Measurements from ENCODE around the gene CALML5.
"Not testable (repeated sequence)": the region's sequence is repeated elsewhere in the genome, so short reads cannot be mapped to it uniquely, and the experiment has no call there.

Gene CALML5

GRCh38 chr10:5479481-5480161 is 19.7 kb downstream of the CALML5 start:
- DNase-seq = no peak

- DNase-seq = no peak
Observed at GRCh38 chr10:5478694-5479305, 20.6 kb downstream of the CALML5 start.

DNA sequence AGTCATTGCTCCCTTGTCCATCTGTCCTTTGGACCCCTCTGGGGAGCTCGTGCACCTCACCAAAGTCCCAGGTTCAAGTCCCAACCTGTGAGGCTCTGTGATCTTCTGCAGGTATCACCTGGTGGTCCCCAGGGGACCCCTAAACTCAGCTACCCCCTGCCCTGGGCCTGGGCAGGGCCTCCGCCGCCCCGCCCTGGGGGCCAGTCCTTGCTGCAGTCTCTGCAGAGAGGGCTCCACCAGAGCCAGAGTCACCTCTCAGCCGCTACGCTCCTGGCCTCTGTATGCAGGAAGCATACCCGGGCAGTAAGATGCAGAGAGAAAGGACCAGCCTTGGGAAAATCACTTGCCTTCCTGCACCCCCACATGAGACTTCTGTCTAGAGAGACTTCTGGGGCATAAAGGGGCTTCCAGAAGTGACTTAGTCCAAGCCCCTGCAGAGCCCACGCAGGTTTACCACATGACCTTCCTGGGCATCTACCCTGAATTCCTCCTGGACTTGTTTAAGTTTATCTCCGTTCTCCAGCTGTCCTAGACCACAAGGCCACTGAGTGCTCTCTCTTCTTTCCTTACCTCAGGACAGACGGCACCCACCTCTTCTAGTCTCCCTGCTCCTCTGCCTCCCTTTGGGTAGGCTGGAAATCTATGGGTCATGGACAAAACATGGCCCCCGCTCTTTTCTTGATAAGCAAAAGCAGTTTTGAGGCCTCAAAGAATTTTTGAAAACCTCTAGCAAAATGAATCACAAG is 21.2 kb downstream of the CALML5 start:
- no peak for DNase-seq

DNA sequence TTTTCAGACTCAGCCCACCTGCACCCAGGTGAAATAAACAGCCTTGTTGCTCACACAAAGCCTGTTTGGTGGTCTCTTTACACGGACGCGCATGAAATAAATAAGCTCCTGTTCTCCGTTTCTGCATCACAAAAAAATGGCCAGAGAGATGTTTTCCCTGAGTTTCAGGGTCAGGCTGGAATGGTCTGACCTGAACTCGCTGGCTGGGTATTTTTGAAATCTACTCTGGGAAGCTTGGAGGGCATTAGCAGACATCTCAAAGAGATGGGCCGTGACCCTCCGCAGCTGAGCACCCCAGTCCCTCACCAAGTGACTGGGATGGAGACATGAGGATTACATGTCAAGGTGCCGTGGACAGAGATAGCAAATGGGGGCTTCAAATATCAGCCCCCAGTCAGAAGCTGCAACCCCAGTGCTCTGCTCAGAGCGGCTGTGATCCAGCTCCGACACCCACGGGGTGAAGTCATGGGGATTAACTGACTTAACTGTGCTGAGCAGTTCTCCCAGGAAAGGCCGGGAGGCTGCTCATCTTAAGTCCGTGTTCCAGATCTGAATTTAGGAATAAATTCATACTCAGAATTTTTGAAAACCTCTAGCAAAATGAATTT is 22.3 kb downstream of the CALML5 start:
- no peak for DNase-seq

DNA sequence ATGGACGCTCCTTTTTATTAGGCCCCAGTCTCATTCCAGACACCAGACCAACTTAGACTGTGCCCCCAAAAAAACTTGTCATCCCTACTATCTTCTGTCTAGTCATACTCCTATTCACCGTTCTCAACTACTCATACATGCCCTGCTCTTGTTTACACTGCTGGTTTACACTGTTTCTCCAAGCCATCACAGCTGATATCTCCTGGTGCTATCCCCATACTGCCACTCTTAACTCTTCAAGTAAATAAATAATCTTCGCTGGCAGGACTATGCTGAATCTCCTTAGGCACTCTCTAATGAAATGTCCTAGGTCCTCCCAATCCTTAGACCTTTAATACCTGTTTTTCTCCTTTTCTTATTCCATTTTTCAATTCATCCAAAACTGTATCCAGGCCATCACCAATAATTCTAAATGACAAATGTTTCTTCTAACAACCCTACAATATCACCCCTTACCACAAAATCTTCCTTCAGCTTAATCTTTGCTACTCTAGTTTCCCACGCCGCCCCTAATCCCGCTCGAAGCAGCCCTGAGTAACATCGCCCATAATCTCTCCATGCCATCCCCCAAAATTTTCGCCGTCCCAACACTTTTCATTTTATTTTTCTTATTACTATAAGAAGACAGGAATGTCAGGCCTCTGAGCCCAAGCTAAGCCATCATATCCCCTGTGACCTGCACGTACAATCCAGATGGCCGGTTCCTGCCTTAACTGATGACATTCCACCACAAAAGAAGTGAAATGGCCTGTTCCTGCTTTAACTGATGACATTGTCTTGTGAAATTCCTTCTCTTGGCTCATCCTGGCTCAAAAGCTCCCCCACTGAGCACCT is 23.2 kb downstream of the CALML5 start:
- DNase-seq = not testable (repeated sequence)

GRCh38 chr10:5475088-5475487 is 24.3 kb downstream of the CALML5 start:
- DNase-seq = not testable (repeated sequence)

DNA sequence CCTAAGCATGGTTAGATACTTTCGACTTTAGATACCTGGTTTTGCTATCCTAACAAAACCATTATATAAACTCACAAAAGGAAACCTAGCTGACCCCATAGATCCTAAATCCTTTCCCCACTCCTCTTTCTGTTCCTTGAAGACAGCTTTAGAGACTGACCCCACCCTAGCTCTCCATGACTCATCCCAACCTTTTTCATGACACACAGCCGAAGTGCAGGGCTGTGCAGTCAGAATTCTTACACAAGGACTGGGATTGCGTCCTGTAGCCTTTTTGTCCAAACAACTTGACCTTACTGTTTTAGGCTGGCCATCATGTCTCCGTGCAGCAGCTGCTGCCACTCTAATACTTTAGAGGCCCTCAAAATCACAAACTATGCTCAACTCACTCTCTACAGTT is 24.7 kb downstream of the CALML5 start:
- DNase-seq = not testable (repeated sequence)

GRCh38 chr10:5470062-5470751 is 29.2 kb downstream of the CALML5 start:
- no peak for DNase-seq

DNA sequence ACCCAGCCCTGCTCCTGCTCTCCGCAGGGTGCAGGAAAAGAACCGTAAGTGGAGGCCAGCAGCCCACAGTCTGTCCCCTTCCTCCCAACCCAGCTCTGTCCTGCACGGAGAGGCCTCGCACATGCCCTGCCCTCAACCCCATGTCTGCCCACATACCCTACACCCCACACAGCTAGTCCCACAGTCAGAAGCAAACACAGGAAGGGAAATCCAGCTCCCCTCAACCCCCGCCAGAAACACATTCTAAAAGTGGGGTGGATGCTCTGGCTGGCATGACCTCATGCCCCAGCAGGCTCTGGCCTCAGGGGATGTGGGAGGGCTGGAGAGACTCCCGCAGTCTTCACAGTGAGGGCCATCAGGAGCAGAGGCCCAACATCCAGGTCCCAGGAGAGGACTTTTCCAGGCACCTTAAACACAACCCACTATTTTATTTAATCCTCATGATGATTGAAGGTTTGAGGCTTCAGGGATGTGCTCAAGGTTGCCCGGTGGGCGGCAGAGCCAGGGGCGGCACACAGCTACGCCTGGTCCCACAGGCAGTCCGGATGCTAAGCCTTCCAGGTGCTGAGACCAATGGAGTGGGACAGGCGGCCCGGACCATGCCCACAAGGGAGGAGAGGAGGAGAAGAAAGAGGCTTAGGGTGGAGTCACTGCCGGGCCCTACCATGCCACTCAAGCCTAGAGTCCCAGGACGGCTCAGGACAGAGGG is 29.9 kb downstream of the CALML5 start:
- DNase-seq = no peak

DNA sequence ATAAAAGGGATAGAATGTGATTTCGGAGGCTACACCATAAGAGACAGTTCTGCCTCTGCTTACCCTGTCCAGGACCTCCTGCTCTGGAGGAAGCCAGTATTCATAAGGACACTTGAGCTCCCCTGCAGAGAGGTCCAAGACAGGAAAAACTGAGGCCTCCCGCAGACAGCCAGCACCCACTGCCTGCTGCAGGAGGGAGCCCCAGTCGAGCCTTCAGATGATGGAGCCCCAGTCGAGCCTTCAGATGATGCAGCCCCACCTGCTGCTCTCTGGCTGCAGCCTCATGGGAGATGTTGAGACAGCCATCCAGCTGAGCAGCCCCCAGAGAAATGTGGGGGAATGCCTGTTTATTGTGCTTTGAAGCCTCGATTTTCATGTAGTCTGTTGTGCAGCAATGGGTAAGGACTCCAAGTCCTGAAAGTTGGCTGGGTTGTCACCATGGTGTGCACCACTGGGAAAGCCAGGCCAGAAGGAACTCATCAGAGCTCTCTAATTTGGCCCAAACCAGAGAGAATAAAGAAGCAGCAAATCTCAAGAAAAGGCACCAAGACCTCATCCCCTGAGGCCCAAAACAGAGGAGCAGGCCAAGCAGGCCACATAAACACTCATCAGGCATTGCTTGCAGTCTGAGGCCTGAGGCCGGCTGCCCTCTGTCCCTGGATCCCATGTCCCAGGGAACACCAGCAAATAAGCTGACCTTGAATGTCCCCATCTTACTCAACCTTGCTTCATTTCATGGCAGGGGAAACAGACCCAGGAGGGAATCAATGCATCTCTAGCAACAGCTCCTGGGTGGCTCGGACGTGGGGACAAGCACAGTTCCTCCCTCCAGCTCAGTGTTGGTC is 30.9 kb downstream of the CALML5 start:
- no peak for DNase-seq

GRCh38 chr10:5467634-5468255 is 31.6 kb downstream of the CALML5 start:
- DNase-seq = no peak

DNA sequence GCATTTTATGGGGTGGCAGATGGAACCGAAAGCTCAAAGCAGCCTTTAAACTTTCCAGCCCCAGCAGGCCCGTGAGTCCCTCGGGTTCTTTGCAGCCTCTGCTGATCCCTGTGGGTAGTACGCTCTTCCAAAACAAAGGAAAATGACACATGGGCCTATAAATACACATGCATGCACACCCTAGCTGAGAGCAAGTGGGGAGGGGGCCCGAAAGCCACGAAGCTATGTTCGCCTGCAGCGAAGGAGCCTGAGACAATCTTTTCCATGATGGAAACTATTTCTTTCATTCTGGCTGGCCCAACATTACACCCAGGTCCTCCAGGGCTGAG is 32.2 kb downstream of the CALML5 start:
- DNase-seq = no peak

DNA sequence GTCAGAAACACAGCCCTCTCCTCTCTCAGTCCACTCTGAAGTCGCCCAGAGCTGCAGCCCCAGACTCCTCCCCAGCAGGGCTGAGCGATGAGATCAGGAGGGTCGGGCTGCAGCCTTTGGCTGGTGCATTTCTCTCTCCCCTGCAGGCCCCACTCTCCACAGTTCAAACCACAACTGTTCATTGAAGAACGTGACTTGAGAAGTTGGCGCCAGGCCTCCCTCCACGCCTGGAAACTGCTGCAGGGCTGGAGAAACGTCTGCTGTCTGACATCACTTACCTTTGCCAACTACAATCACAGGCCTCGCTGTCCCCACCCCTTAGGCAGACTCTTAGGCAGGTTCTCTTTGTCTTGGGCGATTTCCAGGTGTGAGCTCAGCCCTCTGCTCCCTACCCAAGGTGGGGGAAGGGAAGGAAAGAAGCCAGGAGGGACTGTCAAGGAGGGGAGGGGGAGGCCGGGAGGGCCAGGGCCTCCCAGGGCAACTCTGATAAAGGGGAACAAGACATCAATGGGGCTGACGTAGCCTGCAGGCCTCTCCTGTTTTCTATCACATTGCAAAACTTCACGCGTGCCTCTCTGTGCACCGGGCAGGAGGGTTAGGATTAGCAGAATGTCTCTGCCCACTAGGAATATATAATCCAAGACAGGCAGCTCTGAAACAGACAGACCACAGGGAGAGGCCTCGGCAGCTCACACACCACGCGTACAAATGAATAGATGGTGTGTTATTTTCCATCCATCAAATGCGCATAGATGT is 32.7 kb downstream of the CALML5 start:
- peak; percentile 60 for DNase-seq

- DNase-seq = peak; percentile 51
Observed at GRCh38 chr10:5465976-5466450, 33.4 kb downstream of the CALML5 start.

DNA sequence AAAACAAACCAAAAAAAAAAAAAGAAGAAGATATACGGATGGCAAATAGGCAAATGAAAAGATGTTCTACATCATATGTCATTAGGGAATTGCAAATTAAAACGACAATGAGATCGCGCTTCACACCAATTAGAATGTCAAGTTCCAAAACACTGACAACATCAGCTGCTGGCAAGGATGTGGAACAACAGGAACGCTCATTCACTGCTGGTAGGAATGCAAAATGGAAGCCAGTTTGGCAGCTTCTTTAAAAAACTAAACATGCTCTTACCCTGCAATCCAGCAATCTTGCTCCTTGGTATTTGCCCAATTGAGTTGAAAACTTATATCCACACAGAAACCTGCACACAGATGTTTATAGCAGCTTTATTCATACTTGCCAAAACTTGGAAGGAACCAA is 34.8 kb downstream of the CALML5 start:
- no peak for DNase-seq

DNA sequence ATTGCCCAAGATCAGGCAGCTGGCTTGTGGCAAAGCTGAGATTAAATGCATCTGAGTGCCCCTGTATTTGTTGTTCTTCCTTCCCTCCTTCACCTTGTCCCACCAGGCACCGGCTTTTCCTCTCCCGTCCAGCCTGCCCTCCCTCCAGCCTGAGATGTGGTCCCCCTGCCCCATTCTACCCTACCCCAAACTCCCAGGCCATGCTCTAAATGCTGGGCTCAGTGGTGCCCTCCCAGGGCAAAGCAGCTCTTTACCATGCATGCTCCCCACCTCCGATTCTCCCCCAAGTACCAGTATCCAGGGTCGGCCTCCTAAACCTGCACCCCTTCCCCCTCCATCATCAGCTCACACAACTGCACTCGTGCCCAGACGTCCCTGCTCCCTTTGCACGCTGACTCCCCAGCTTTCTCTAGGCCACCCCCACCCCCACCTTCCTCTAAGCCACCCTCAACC is 36.5 kb downstream of the CALML5 start:
- DNase-seq = no peak

GRCh38 chr10:5461914-5462840 is 37.2 kb downstream of the CALML5 start:
- DNase-seq = no peak

GRCh38 chr10:5461203-5461588 is 38.2 kb downstream of the CALML5 start:
- DNase-seq = no peak
